Ascending aorta (tissue), 2 donors: ENCODE measurements around the gene LHPP. TPM values are rescaled to one million over a fixed set of nuclear protein-coding genes. Genes with fewer than 3 reads are reported as not detected.
A peak's percentile ranks its signal among the peaks of the same experiment; 100 is the strongest.

Source experiments
- DNase-seq, 2 donors: peaks; one replicate each; pipeline ENCODE4 v3.0.0-alpha.2; 2019; ENCODE audit warnings: low spot score in 2 of 2
- H3K27ac ChIP-seq, 2 donors: fragments of 200-600 bp; sonication (generic); one replicate each; pipeline ENCODE4 v1.5.1; 2016 to 2017; ENCODE audit warnings: mild to moderate bottlenecking in 1 of 2
- H3K27me3 ChIP-seq: fragments of 200-600 bp; sonication (generic); one replicate; pipeline ENCODE4 v1.5.1; 2017
- H3K36me3 ChIP-seq, 2 donors: fragments of 200-600 bp; sonication (generic); one replicate each; pipeline ENCODE4 v1.5.1; 2016
- H3K4me1 ChIP-seq, 2 donors: fragments of 200-600 bp; sonication (generic); one replicate each; pipeline ENCODE4 v1.5.1; 2016 to 2017; ENCODE audit warnings: mild to moderate bottlenecking in 1 of 2
- H3K4me3 ChIP-seq, 2 donors: fragments of 200-600 bp; sonication (generic); one replicate each; pipeline ENCODE4 v1.5.1; 2016 to 2017; ENCODE audit warnings: mild to moderate bottlenecking in 1 of 2
- H3K9me3 ChIP-seq, 2 donors: fragments of 200-600 bp; sonication (generic); one replicate each; pipeline ENCODE4 v1.5.1; 2016
- CTCF ChIP-seq, 3 experiments: fragments of 200-600 bp in 2 of 3; fragments of 450-650 bp in 1 of 3; sonication (generic) in 2 of 3; IDR thresholded peaks; one replicate each; pipeline ENCODE4 v1.5.1; 2016 to 2019; ENCODE audit warnings: antibody characterized with exemption in 3 of 3, mild to moderate bottlenecking in 1 of 3, moderate library complexity in 1 of 3
- intact Hi-C: fragments of 100-400 bp; cut with DNase I; formaldehyde crosslinking; loops from one replicate; pipeline ENCODE4 v1.15.1; 2023
- total RNA-seq: library from RNA; depleted of rRNA; stranded (reverse); fragments of >200 nt; gene quantifications from one replicate; pipeline ENCODE4 v1.1.0, GENCODE V29; 2016

LHPP gene
- total RNA-seq, 1 donor from 2014 or later: 5.1 TPM

DNA sequence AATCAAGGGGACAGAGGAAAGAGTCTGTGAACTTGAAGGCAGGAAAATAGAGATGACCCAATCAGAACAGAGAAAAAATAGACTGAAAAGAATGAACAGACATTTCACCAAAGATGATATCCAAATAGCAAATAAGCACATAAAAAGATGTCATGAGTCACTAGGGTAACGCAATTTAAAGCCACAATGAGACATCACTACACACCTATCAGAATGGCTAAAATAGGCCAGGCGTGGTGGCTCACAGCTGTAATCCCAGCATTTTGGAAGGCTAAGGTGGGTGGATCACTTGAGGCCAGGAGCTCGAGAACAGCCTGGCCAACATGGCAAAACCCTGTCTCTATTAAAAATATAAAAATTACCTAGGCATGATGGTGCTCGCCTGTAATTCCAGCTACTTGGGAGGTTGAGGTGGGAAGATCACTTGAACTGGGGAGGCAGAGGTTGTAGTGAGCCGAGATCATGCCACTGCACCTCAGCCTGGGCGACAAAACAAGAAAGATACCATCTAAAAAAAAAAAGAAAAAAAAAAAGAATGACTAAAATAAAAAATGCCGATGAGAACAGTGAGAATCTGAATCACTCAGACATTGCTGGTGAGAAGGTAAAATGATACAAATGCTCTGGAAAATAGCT lies 100.9 kb downstream of the LHPP start:
- H3K36me3 ChIP-seq: no peaks in the 10 kb centered on the region
- peaks cover 7 to 17% of the 10 kb centered on the region in 2 donors for H3K4me1 ChIP-seq
- no peaks in the 10 kb centered on the region for H3K27me3 ChIP-seq
- no peak overlapping the region for H3K4me3 ChIP-seq
- H3K9me3 ChIP-seq: no peaks in the 10 kb centered on the region
- intact Hi-C loops: no loop called here
- DNase-seq: no peak
- no peak overlapping the region for H3K27ac ChIP-seq
- TF ChIP-seq CTCF (IDR thresholded peaks at IDR 0.05): no peak

GRCh38 chr10:124563320-124564040 lies 101.9 kb downstream of the LHPP start:
- no peak for TF ChIP-seq CTCF (IDR thresholded peaks at IDR 0.05)
- intact Hi-C loops: no loop called here

GRCh38 chr10:124564881-124565280 lies 103.3 kb downstream of the LHPP start:
- no peak for TF ChIP-seq CTCF (IDR thresholded peaks at IDR 0.05)
- H3K9me3 ChIP-seq: no peaks in the 10 kb centered on the region
- H3K4me1 ChIP-seq: peaks cover 2 to 10% of the 10 kb centered on the region in 2 donors
- H3K27ac ChIP-seq: no peak overlapping the region
- no peaks in the 10 kb centered on the region for H3K36me3 ChIP-seq
- no peaks in the 10 kb centered on the region for H3K27me3 ChIP-seq
- no peak overlapping the region for H3K4me3 ChIP-seq
- no peak for DNase-seq
- intact Hi-C loops: no loop called here

More at GRCh38 chr10:124563320-124564040, 101.9 kb downstream of the LHPP start:
- no peaks in the 10 kb centered on the region for H3K9me3 ChIP-seq
- H3K36me3 ChIP-seq: no peaks in the 10 kb centered on the region
- DNase-seq: no peak
- peaks cover 7 to 17% of the 10 kb centered on the region in 2 donors for H3K4me1 ChIP-seq
- H3K4me3 ChIP-seq: no peak overlapping the region
- no peaks in the 10 kb centered on the region for H3K27me3 ChIP-seq
- H3K27ac ChIP-seq: no peak overlapping the region

DNA sequence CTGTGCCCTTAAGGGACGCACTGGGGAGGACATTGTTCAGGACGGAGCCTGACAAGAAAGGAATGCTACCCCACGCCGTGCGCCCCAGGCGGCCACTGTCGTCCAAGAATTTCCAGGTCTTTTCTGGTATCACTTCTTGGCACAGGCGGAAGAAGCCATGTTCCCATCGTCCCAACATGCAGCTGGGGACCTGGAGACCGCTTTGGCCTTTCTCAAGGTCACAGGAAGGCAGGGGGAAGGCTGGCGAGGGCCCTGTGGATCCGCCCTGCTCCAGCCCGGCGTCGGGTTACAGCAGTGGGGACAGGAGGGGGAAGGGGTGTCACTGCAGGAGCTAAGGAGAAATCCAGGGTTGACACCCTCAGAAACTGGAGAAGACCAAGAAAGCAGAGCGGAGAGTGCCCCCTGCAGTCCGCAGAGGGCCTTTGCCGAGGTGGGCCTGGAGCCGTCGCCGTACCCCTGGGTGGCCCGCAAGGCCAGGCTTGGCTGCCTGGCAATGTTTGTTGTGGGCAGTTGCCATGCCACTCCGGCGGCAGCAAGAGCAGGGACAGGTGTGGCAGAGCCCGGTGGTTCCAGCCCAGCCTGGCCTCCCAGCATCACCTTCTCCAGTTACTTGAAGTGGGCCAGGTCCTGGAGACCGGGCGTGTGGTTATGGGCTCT lies 104.1 kb downstream of the LHPP start:
- DNase-seq: peak in 1 of 2 donors; percentile 7
- intact Hi-C loops: no loop called here
- H3K9me3 ChIP-seq: no peaks in the 10 kb centered on the region

More for the DNA sequence above, 104.1 kb downstream of the LHPP start:
- Histone ChIP-seq H3K27ac (no peak overlapping the region), H3K36me3 (no peaks in the 10 kb centered on the region), H3K4me3 (no peak overlapping the region), H3K4me1 (peaks cover 0 to 4% of the 10 kb centered on the region in 2 donors), H3K27me3 (no peaks in the 10 kb centered on the region)
- peak in 1 of 3 experiments; percentile 11 for TF ChIP-seq CTCF (IDR thresholded peaks at IDR 0.05)
